Effector memory CD8-positive, alpha-beta T cell (primary cell): ENCODE data around the gene DDI2.

Source experiments
- ATAC-seq: fragments of 150-1000 bp; cut with Tn5 transposase; replicated peaks from 2 replicates; pipeline ENCODE4 v1.10.0; 2021; ENCODE audit warnings: mild to moderate bottlenecking, moderate library complexity
- DNase-seq, 3 experiments: peaks; one replicate each; pipeline ENCODE4 v3.0.0; 2021
- H3K27ac Mint-ChIP-seq, 2 donors: one replicate each; pipeline ENCODE4 v1.8.0; 2022; ENCODE audit warnings: mild to moderate bottlenecking in 2 of 2, mixed read lengths in 2 of 2, moderate library complexity in 2 of 2
- H3K27me3 Mint-ChIP-seq, 2 donors: one replicate each; pipeline ENCODE4 v1.8.0; 2022; ENCODE audit warnings: mixed read lengths in 2 of 2
- H3K36me3 Mint-ChIP-seq: one replicate; pipeline ENCODE4 v1.8.0; 2022; ENCODE audit warnings: mild to moderate bottlenecking, moderate library complexity, mixed read lengths; ENCODE audit not compliant: insufficient read depth
- H3K4me1 Mint-ChIP-seq, 2 donors: one replicate each; pipeline ENCODE4 v1.8.0; 2022; ENCODE audit warnings: low read depth in 2 of 2, mixed read lengths in 2 of 2
- H3K4me3 Mint-ChIP-seq, 2 donors: one replicate each; pipeline ENCODE4 v1.8.0; 2022; ENCODE audit warnings: mild to moderate bottlenecking in 2 of 2, mixed read lengths in 2 of 2, moderate library complexity in 2 of 2
- H3K9me3 Mint-ChIP-seq, 2 donors: one replicate each; pipeline ENCODE4 v1.8.0; 2022; ENCODE audit warnings: mixed read lengths in 2 of 2
- total RNA-seq, 9 experiments: gene quantifications; one replicate each; lab custom pipeline; 2026; lab: John Stamatoyannopoulos, UW

DDI2 gene
- 38.7 to 214 (median 74.9) reads per million in 9 experiments for total RNA-seq

DNA sequence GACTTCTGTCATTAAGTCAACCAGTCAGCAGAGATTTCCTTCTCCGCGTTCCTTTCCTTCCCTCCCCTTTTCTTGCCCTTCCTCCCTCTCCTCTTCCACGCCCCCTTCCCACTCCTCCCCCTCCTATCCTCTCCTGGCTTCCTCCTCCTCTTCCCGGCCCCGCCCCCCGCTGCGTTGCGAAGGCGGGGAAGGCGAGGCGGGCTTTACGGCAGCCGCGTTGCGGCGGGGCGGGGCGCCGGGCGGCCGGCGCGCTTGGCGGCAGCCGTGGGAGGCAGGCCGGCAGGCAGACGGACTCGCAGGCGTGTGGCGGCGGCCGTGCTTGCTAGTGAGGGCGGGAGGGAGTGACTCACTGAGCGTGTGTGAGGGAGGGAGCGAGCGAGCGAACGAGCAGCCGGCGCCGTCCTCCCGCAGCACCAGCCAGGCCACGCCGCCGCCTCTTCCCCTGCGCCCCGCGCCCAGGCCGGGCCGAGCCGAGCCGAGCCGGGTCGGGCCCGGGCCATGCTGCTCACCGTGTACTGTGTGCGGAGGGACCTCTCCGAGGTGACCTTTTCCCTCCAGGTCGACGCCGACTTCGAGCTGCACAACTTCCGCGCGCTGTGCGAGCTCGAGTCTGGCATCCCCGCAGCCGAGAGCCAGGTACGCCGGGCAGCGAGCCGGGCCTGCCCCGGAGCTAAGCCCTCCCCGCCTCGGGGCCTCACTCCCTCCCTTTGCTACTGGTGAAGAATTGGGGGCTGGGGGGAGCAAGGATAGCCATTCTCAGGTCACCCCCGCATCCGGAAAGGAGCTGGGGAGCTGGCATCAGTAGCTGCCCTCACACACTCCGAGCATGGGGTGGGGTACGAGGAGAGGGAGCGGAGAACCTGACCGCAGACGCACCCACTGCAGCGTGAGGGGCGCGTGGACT is at the start of gene DDI2:
DDI2 (plus strand) TSS at position 286 of the 904 bp plus-strand sequence; CDS start at position 499, 213 bp downstream.
- DNase-seq (peak; percentile 90), ATAC-seq (peak; percentile 92)
- Mint-ChIP-seq H3K27ac (peak within 1 kb of the TSS; percentile 90 to 96), H3K27me3 (no peaks in the 10 kb centered on the region), H3K36me3 (peaks cover 17% of the 10 kb centered on the region), H3K9me3 (no peaks in the 10 kb centered on the region), H3K4me3 (peak within 1 kb of the TSS; percentile 86 to 89), H3K4me1 (peaks cover 26 to 39% of the 10 kb centered on the region in 2 donors)

- Mint-ChIP-seq H3K9me3 (no peaks in the 10 kb centered on the region), H3K27ac (peak overlapping the region in 1 of 2 donors; percentile 30), H3K27me3 (no peaks in the 10 kb centered on the region), H3K4me1 (no peaks in the 10 kb centered on the region), H3K36me3 (peaks cover 49% of the 10 kb centered on the region), H3K4me3 (no peak overlapping the region)
- DNase-seq (no peak), ATAC-seq (no peak)
These were observed 48.7 kb upstream of the DDI2 start for GRCh38 chr1:15568387-15569073.

- H3K4me1 Mint-ChIP-seq: no peaks in the 10 kb centered on the region
- H3K4me3 Mint-ChIP-seq: no peak overlapping the region
- H3K36me3 Mint-ChIP-seq: peaks cover 26% of the 10 kb centered on the region
- ATAC-seq (no peak), DNase-seq (no peak)
- H3K27me3 Mint-ChIP-seq: no peaks in the 10 kb centered on the region
- H3K9me3 Mint-ChIP-seq: no peaks in the 10 kb centered on the region
- peak overlapping the region; percentile 9 to 14 for H3K27ac Mint-ChIP-seq
These were observed 46.4 kb upstream of the DDI2 start for GRCh38 chr1:15570861-15571260.

- H3K4me1 Mint-ChIP-seq: no peaks in the 10 kb centered on the region
- no peak overlapping the region for H3K4me3 Mint-ChIP-seq
- H3K27ac Mint-ChIP-seq: peak overlapping the region; percentile 9 to 14
- peaks cover 22% of the 10 kb centered on the region for H3K36me3 Mint-ChIP-seq
- no peaks in the 10 kb centered on the region for H3K9me3 Mint-ChIP-seq
- ATAC-seq: no peak
- no peak for DNase-seq
- H3K27me3 Mint-ChIP-seq: no peaks in the 10 kb centered on the region
These were observed 46.0 kb upstream of the DDI2 start for GRCh38 chr1:15571266-15571665.

DNA sequence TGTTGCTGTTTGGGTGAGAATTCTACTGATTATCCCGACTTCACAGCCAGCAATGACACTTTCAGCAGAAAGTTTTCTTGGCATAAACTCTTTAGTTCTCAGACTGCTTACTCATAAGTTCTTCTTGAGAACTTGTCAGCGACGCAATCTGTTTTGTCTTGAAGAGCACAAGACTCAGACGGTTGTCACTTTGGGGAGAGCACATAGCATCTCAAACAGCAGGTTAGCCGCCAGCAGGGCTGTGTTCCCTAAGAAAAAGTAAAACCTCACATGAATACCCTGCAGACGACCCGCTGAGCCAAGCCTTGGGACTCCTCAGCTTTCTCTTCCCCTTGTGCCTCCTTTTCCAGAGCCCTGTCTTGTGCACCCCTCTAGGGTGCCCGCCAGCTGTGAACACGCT is 43.8 kb upstream of the DDI2 start:
- Mint-ChIP-seq H3K27ac (no peak overlapping the region), H3K4me3 (no peak overlapping the region), H3K9me3 (no peaks in the 10 kb centered on the region), H3K36me3 (peaks cover 16% of the 10 kb centered on the region), H3K27me3 (no peaks in the 10 kb centered on the region), H3K4me1 (peaks cover 2 to 6% of the 10 kb centered on the region in 2 donors)
- no peak for DNase-seq
- no peak for ATAC-seq

GRCh38 chr1:15574741-15575140 is 42.5 kb upstream of the DDI2 start:
- DNase-seq: no peak
- Mint-ChIP-seq H3K36me3 (peaks cover 9% of the 10 kb centered on the region), H3K4me3 (no peak overlapping the region)

GRCh38 chr1:15575549-15576150 is 41.6 kb upstream of the DDI2 start:
- H3K36me3 Mint-ChIP-seq: no peaks in the 10 kb centered on the region
- DNase-seq: no peak
- H3K9me3 Mint-ChIP-seq: no peaks in the 10 kb centered on the region
- no peak overlapping the region for H3K4me3 Mint-ChIP-seq
- H3K27me3 Mint-ChIP-seq: no peaks in the 10 kb centered on the region
- no peak for ATAC-seq
- H3K4me1 Mint-ChIP-seq: peaks cover 18 to 20% of the 10 kb centered on the region in 2 donors
- no peak overlapping the region for H3K27ac Mint-ChIP-seq

More at GRCh38 chr1:15574741-15575140, 42.5 kb upstream of the DDI2 start:
- H3K27ac Mint-ChIP-seq: peak overlapping the region in 1 of 2 donors; percentile 16
- no peaks in the 10 kb centered on the region for H3K27me3 Mint-ChIP-seq
- peaks cover 15 to 18% of the 10 kb centered on the region in 2 donors for H3K4me1 Mint-ChIP-seq
- H3K9me3 Mint-ChIP-seq: no peaks in the 10 kb centered on the region
- no peak for ATAC-seq

GRCh38 chr1:15577691-15578090 is 39.6 kb upstream of the DDI2 start:
- Mint-ChIP-seq H3K4me1 (peaks cover 18 to 20% of the 10 kb centered on the region in 2 donors), H3K9me3 (no peaks in the 10 kb centered on the region), H3K36me3 (no peaks in the 10 kb centered on the region), H3K27ac (peak overlapping the region in 1 of 2 donors; percentile 93), H3K4me3 (peak overlapping the region in 1 of 2 donors; percentile 63), H3K27me3 (no peaks in the 10 kb centered on the region)
- DNase-seq (no peak), ATAC-seq (no peak)

GRCh38 chr1:15578921-15579682 is 38.2 kb upstream of the DDI2 start:
- H3K27me3 Mint-ChIP-seq: no peaks in the 10 kb centered on the region
- peak overlapping the region; percentile 57 to 63 for H3K4me3 Mint-ChIP-seq
- ATAC-seq (peak; percentile 88), DNase-seq (peak; percentile 5 to 29 (median 8))
- H3K4me1 Mint-ChIP-seq: peaks cover 18 to 22% of the 10 kb centered on the region in 2 donors
- no peaks in the 10 kb centered on the region for H3K36me3 Mint-ChIP-seq
- H3K27ac Mint-ChIP-seq: peak overlapping the region; percentile 93 to 96
- H3K9me3 Mint-ChIP-seq: no peaks in the 10 kb centered on the region

DNA sequence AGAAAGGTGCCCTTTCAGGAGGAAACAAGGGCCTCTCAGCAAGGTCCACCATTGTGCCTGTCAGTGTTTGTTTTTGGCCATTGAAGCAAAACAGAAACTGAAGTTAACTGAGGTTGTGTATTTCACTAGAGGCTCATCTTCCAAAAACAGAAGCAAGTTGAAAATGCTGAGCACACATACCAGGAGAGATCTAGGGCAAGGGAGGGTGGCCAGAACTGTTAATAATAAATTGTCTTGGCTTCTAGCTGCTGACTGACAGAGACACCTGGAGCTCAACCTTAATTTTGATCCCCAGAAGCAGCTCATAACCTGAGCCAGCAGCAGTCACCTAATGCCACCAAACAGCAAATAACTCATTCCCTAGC is 37.6 kb upstream of the DDI2 start:
- peaks cover 18 to 22% of the 10 kb centered on the region in 2 donors for H3K4me1 Mint-ChIP-seq

DNA sequence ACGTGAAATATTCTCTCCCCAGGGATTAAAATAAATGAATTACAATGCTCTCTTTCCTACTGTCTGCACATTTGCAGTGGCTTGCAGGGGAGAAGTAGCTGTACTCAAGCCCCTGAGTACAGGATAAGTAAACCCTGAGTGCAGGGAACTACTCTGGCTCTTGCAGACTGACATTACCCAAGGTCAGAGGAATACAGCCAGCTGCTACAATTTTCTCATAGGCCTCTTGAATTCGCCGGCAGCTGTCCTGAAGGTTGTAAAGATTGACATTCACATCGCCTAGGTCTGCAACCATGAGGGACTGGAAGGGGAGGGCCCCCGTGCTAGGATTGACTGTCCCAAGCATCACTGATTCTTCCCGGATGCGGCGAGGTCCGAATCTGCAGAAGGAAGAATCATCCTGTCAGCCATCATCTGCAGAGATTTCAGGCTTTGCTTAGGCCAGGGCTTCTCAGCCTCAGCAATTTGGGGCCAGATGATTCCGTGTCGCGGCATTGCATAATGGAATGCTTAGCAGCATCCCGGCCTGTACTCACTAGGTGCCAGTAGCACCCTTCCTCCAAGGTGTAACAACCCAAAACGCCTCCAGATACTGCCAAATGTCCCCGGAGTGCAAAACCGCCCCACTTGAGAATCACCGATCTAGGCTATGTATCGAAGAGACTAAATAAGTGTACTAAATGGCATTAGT is 34.1 kb upstream of the DDI2 start:
- DNase-seq (no peak), ATAC-seq (no peak)
- Mint-ChIP-seq H3K36me3 (peaks cover 6% of the 10 kb centered on the region), H3K27ac (no peak overlapping the region), H3K4me1 (peaks cover 22 to 23% of the 10 kb centered on the region in 2 donors), H3K9me3 (no peaks in the 10 kb centered on the region), H3K27me3 (no peaks in the 10 kb centered on the region), H3K4me3 (peak overlapping the region; percentile 80 to 83)

More for the DNA sequence above, 37.6 kb upstream of the DDI2 start:
- ATAC-seq (peak; percentile 16), DNase-seq (no peak)
- peak overlapping the region; percentile 93 to 96 for H3K27ac Mint-ChIP-seq
- no peaks in the 10 kb centered on the region for H3K9me3 Mint-ChIP-seq
- no peaks in the 10 kb centered on the region for H3K27me3 Mint-ChIP-seq
- peak overlapping the region; percentile 57 to 63 for H3K4me3 Mint-ChIP-seq
- H3K36me3 Mint-ChIP-seq: no peaks in the 10 kb centered on the region
